Measurements from ENCODE around the gene GMDS. TPM values are rescaled to one million over a fixed set of nuclear protein-coding genes. Genes with fewer than 3 reads are reported as not detected.

Gene GMDS
- polyA plus RNA-seq, 1 of the 3 experiments (the other 2 are of a cell fraction) = 12.3 TPM

- Histone ChIP-seq H3K9me2 (no peaks in the 10 kb centered on the region), H3K4me2 (no peak overlapping the region), H3K27ac (ENCODE audit: low read depth in 2 of 2, low read length in 1 of 2) (no peak overlapping the region; a peak in 1 of 4 replicates), H3K4me1 (ENCODE audit: control insufficient read depth in 1 of 2, insufficient read depth in 2 of 2, low read depth in 1 of 2, low read length in 1 of 2) (peaks cover 0 to 12% of the 10 kb centered on the region in 2 experiments; a peak in 1 of 4 replicates), H3F3A (replicated peaks; ENCODE audit: insufficient read depth) (no peaks in the 10 kb centered on the region), H3K4me3 (ENCODE audit: low read depth in 2 of 2, low read length in 1 of 2) (no peak overlapping the region), H3K9ac (no peak overlapping the region), H3K27me3 (ENCODE audit: insufficient read depth) (no peaks in the 10 kb centered on the region), H3K9me3 (0 out of 2 replicates have a peak, but pooled peaks cover 3% of the 10 kb centered on the region), H3K36me3 (replicated peaks in 1 of 2; ENCODE audit: control insufficient read depth in 1 of 2, insufficient read depth in 2 of 2, low read length in 1 of 2) (peaks cover 0 to 3% of the 10 kb centered on the region in 2 experiments), H4K20me1 (ENCODE audit: insufficient read depth) (no peaks in the 10 kb centered on the region), H3K79me2 (ENCODE audit: insufficient read depth) (no peaks in the 10 kb centered on the region), H2AFZ (ENCODE audit: low read depth) (no peak overlapping the region)
- TF ChIP-seq ELF1 (IDR thresholded peaks at IDR 0.05) (no peak), FOXM1 (IDR thresholded peaks at IDR 0.05; ENCODE audit: low read depth) (no peak), IRF3 (IDR thresholded peaks at IDR 0.05; ENCODE audit: low read depth, low read length) (no peak), YY1 (IDR thresholded peaks at IDR 0.05; ENCODE audit: low read depth) (no peak), RCOR1 (IDR thresholded peaks at IDR 0.05; ENCODE audit: low read length) (no peak), CHD2 (IDR thresholded peaks at IDR 0.05; ENCODE audit: low read length, partially characterized antibody) (no peak), NRF1 (IDR thresholded peaks at IDR 0.05; ENCODE audit: low read depth, low read length) (no peak), PBX3 (IDR thresholded peaks at IDR 0.05) (no peak), POLR2AphosphoS5 (IDR thresholded peaks at IDR 0.05; ENCODE audit: low read depth, low read length) (no peak), TCF12 (IDR thresholded peaks at IDR 0.05) (no peak), RXRA (IDR thresholded peaks at IDR 0.05; ENCODE audit: borderline replicate concordance, low read depth) (no peak)
- ChIA-PET POLR2A (interaction anchor here (1.0 kb wide), 1 partner anchor 73 kb away, joined by 3 read pairs; no protein-coding TSS in a partner anchor), CTCF (interaction anchor here (1.0 to 1.4 kb wide), 3 partner anchors 10 to 1021 kb away, joined by 3 read pairs; partner anchors contain the start of gene MYLK4)
- WGBS (ENCODE audit: low lambda C conversion rate) = 86% methylated on average over 8 of the region's 8 CpGs
- DNase-seq = no peak
These were observed 515.7 kb downstream of the GMDS start for GRCh38 chr6:1729750-1730140.

- Histone ChIP-seq H3K79me2 (ENCODE audit: insufficient read depth) (no peaks in the 10 kb centered on the region), H3K4me1 (ENCODE audit: control insufficient read depth in 1 of 2, insufficient read depth in 2 of 2, low read depth in 1 of 2, low read length in 1 of 2) (peaks cover 0 to 16% of the 10 kb centered on the region in 2 experiments; a peak in 1 of 4 replicates), H3K9me3 (0 out of 2 replicates have a peak, but pooled peaks cover 3% of the 10 kb centered on the region), H4K20me1 (ENCODE audit: insufficient read depth) (no peaks in the 10 kb centered on the region), H3K4me3 (ENCODE audit: low read depth in 2 of 2, low read length in 1 of 2) (no peak overlapping the region), H3K27me3 (ENCODE audit: insufficient read depth) (no peaks in the 10 kb centered on the region), H3K4me2 (no peak overlapping the region), H3K9me2 (no peaks in the 10 kb centered on the region), H3F3A (replicated peaks; ENCODE audit: insufficient read depth) (no peaks in the 10 kb centered on the region), H3K9ac (no peak overlapping the region), H3K27ac (ENCODE audit: low read depth in 2 of 2, low read length in 1 of 2) (peak overlapping the region in 1 of 2 experiments; percentile 60; a peak in 2 of 4 replicates), H3K36me3 (replicated peaks in 1 of 2; ENCODE audit: control insufficient read depth in 1 of 2, insufficient read depth in 2 of 2, low read length in 1 of 2) (peaks cover 0 to 3% of the 10 kb centered on the region in 2 experiments), H2AFZ (ENCODE audit: low read depth) (no peak overlapping the region)
- ChIA-PET CTCF (interaction anchor here (0.9 to 1.4 kb wide), 5 partner anchors 9 to 1021 kb away, joined by 3 read pairs; partner anchors contain the start of gene MYLK4), POLR2A (interaction anchor here (1.0 kb wide), 1 partner anchor 73 kb away, joined by 3 read pairs; no protein-coding TSS in a partner anchor)
- 71% methylated on average over 7 of the region's 7 CpGs for WGBS (ENCODE audit: low lambda C conversion rate)
- no peak for DNase-seq
- TF ChIP-seq CTCF (IDR thresholded peaks at IDR 0.05) (no peak), TEAD4 (IDR thresholded peaks at IDR 0.05; ENCODE audit: borderline replicate concordance, insufficient read depth) (no peak), NRF1 (IDR thresholded peaks at IDR 0.05; ENCODE audit: low read depth, low read length) (no peak), NFIC (IDR thresholded peaks at IDR 0.05; ENCODE audit: borderline replicate concordance) (no peak), JUND (IDR thresholded peaks at IDR 0.05) (no peak), MXI1 (IDR thresholded peaks at IDR 0.05; ENCODE audit: low read depth, low read length) (no peak), RXRA (IDR thresholded peaks at IDR 0.05; ENCODE audit: borderline replicate concordance, low read depth) (no peak), REST (IDR thresholded peaks at IDR 0.05; ENCODE audit: low read depth, low read length) (no peak), SIN3A (IDR thresholded peaks at IDR 0.05; ENCODE audit: borderline replicate concordance, low read depth, low read length) (no peak), POLR2AphosphoS5 (IDR thresholded peaks at IDR 0.05; ENCODE audit: low read depth, low read length) (no peak), RCOR1 (IDR thresholded peaks at IDR 0.05; ENCODE audit: low read length) (no peak), GABPA (IDR thresholded peaks at IDR 0.05; ENCODE audit: low read depth) (no peak), MEF2A (IDR thresholded peaks at IDR 0.05; ENCODE audit: borderline replicate concordance, low read depth) (no peak)
These were observed 516.2 kb downstream of the GMDS start for GRCh38 chr6:1729133-1729749.

Measured in SK-N-SH (cell line).